Tibial nerve (tissue), 4 donors: Measurements from ENCODE around the gene TSC22D4.

Experiments used
- CTCF ChIP-seq, 5 experiments: fragments of 200-600 bp in 3 of 5; fragments of 450-650 bp in 2 of 5; sonication (generic) in 3 of 5; IDR thresholded peaks; one replicate each; pipeline ENCODE4 v1.5.1; 2016 to 2019; ENCODE audit warnings: antibody characterized with exemption in 5 of 5, mild to moderate bottlenecking in 3 of 5, moderate library complexity in 2 of 5
- EP300 ChIP-seq, 2 donors: sonication (generic); formaldehyde crosslinking; IDR thresholded peaks; one replicate each; pipeline ENCODE4 v1.6.1; 2017; ENCODE audit warnings: antibody characterized with exemption in 2 of 2, mild to moderate bottlenecking in 1 of 2

- TF ChIP-seq CTCF (IDR thresholded peaks at IDR 0.05) (no peak), EP300 (IDR thresholded peaks at IDR 0.05) (peak in 1 of 2 donors; percentile 19)
These were observed 12.1 kb downstream of the TSC22D4 start for GRCh38 chr7:100466653-100467605.
